Tibial nerve (tissue), 4 donors: ENCODE measurements around the gene SLC25A44. TPM values are rescaled to one million over a fixed set of nuclear protein-coding genes. Genes with fewer than 3 reads are reported as not detected.
A peak's percentile ranks its signal among the peaks of the same experiment; 100 is the strongest.

Experiments used
- DNase-seq, 2 donors: peaks; one replicate each; pipeline ENCODE4 v3.0.0-alpha.2; 2019; ENCODE audit warnings: low spot score in 2 of 2
- H3K27ac ChIP-seq, 4 donors: fragments of 200-600 bp; sonication (generic) in 3 of 4; one replicate each; pipeline ENCODE4 v1.5.1; 2017 to 2019; ENCODE audit warnings: mild to moderate bottlenecking in 1 of 4
- H3K27me3 ChIP-seq, 2 donors: fragments of 200-600 bp; sonication (generic) in 1 of 2; one replicate each; pipeline versions ENCODE4 v1.5.1 to v1.6.0; 2017 to 2019
- H3K36me3 ChIP-seq, 3 donors: fragments of 200-600 bp; sonication (generic); one replicate each; pipeline ENCODE4 v1.5.1; 2018 to 2019
- H3K4me1 ChIP-seq, 4 donors: fragments of 200-600 bp; sonication (generic) in 3 of 4; one replicate each; pipeline ENCODE4 v1.5.1; 2017 to 2019
- H3K4me3 ChIP-seq, 4 donors: fragments of 200-600 bp; sonication (generic) in 3 of 4; one replicate each; pipeline ENCODE4 v1.5.1; 2017 to 2019; ENCODE audit warnings: mild to moderate bottlenecking in 1 of 4, moderate library complexity in 1 of 4
- H3K9me3 ChIP-seq, 4 donors: fragments of 200-600 bp; sonication (generic) in 3 of 4; one replicate each; pipeline ENCODE4 v1.5.1; 2017 to 2019
- CTCF ChIP-seq, 5 experiments: fragments of 200-600 bp in 3 of 5; fragments of 450-650 bp in 2 of 5; sonication (generic) in 3 of 5; IDR thresholded peaks; one replicate each; pipeline ENCODE4 v1.5.1; 2016 to 2019; ENCODE audit warnings: antibody characterized with exemption in 5 of 5, mild to moderate bottlenecking in 3 of 5, moderate library complexity in 2 of 5
- EP300 ChIP-seq, 2 donors: sonication (generic); formaldehyde crosslinking; IDR thresholded peaks; one replicate each; pipeline ENCODE4 v1.6.1; 2017; ENCODE audit warnings: antibody characterized with exemption in 2 of 2, mild to moderate bottlenecking in 1 of 2
- POLR2A ChIP-seq, 2 donors: fragments of 450-650 bp; IDR thresholded peaks; one replicate each; pipeline ENCODE4 v1.6.1; 2017; ENCODE audit warnings: antibody characterized with exemption in 2 of 2, mild to moderate bottlenecking in 2 of 2, moderate library complexity in 2 of 2
- WGBS, 2 donors: methylation state at CpG; one replicate each; pipeline ENCODE4 v1.1.5; 2018; 5-methylcytosine and 5-hydroxymethylcytosine counted together
- small RNA-seq: library from RNA; depleted of rRNA; stranded (forward); fragments of <200 nt; gene quantifications from one replicate; pipeline ENCODE3, GENCODE V24; 2016
- total RNA-seq, 4 donors: library from RNA; depleted of rRNA; stranded (reverse); fragments of >200 nt; gene quantifications; one replicate each; pipeline ENCODE4 v1.1.0, GENCODE V29; 2016

The SLC25A44 gene
- total RNA-seq, 4 donors from 2014 or later = 9.4 to 25.5 (median 13.6) TPM

DNA sequence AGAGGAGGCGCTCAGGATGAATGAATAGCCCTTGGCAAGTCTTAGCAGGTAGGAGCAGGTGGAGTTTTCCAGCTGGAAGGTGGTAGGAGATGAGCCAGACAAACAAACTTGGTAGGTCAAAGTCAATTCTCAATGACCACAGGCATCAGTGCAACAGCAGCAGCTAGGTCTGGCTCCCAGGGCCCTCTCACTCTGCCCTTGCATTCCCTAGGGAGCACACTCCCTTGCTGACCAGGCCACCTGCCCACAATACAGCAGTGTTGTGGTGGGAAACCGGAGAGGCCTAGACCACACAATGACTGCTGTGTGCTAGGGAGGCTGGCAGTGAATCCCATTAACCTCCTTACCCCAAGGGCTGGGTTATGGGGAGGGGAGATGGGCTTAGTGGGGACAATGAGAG lies 67.0 kb downstream of the SLC25A44 start:
- no peak for DNase-seq
- peaks cover 0 to 15% (median 0%) of the 10 kb centered on the region in 4 donors for H3K4me1 ChIP-seq
- TF ChIP-seq CTCF (IDR thresholded peaks at IDR 0.05) (no peak), EP300 (IDR thresholded peaks at IDR 0.05) (no peak), POLR2A (IDR thresholded peaks at IDR 0.05) (no peak)
- H3K27ac ChIP-seq = peak overlapping the region in 2 of 4 donors; percentile 43 to 56
- H3K4me3 ChIP-seq = no peak overlapping the region
- H3K27me3 ChIP-seq = no peaks in the 10 kb centered on the region
- peaks cover 10 to 100% (median 40%) of the 10 kb centered on the region in 3 donors for H3K36me3 ChIP-seq
- no peaks in the 10 kb centered on the region for H3K9me3 ChIP-seq
- 62 to 69% methylated on average over 2 of the region's 2 CpGs for WGBS, 2 donors

Small RNA genes lying within 50 kb of the gene (small RNA-seq; reads per million reads assigned to genes)
- not detected for gene RF00568

Other genes starting within 250 kb of the SLC25A44 start
- 100 to 1,000 TPM; 105 to 195 (median 153) TPM for gene ARHGEF2, start 215.6 kb upstream of the SLC25A44 start, total RNA-seq
- 100 to 1,000 TPM; 172 to 236 (median 212) TPM for gene SSR2, start 173.2 kb upstream of the SLC25A44 start, total RNA-seq
- 10 to 100 TPM; 19.5 to 32.1 (median 22.8) TPM for gene UBQLN4, start 140.3 kb upstream of the SLC25A44 start, total RNA-seq
- 10 to 100 TPM; 32.6 to 51.8 (median 47.8) TPM for gene LAMTOR2, start 139.3 kb upstream of the SLC25A44 start, total RNA-seq
- not detected for gene RAB25, start 132.9 kb upstream of the SLC25A44 start, total RNA-seq
- 1 to 10 TPM in 1 of 4 donors, under 1 TPM in 3; under 0.01 to 1.2 (median 0.43) TPM for gene MEX3A, start 111.6 kb upstream of the SLC25A44 start, total RNA-seq
- 100 to 1,000 TPM; 371 to 501 (median 419) TPM for gene LMNA, start 79.4 kb upstream of the SLC25A44 start, total RNA-seq
- gene SEMA4A, start 40.5 kb upstream of the SLC25A44 start, total RNA-seq = 1 to 10 TPM; 1.8 to 4.6 (median 3.5) TPM
- 10 to 100 TPM; 41.7 to 67.1 (median 49.1) TPM for gene PMF1, start 18.9 kb downstream of the SLC25A44 start, total RNA-seq
- gene BGLAP, start 48.1 kb downstream of the SLC25A44 start, total RNA-seq = 1 to 10 TPM in 3 of 4 donors, not detected in 1; 2.1 to 5.2 (median 2.7) TPM
- gene PAQR6, start 54.0 kb downstream of the SLC25A44 start, total RNA-seq = 10 to 100 TPM; 26.4 to 44.6 (median 31.2) TPM
- gene SMG5, start 88.7 kb downstream of the SLC25A44 start, total RNA-seq = 10 to 100 TPM; 58.0 to 85.8 (median 67.5) TPM
- 1 to 10 TPM; 1.7 to 4.5 (median 3.1) TPM for gene TMEM79, start 90.2 kb downstream of the SLC25A44 start, total RNA-seq
- gene GLMP, start 101.6 kb downstream of the SLC25A44 start, total RNA-seq = 10 to 100 TPM; 30.8 to 45.9 (median 42.1) TPM
- gene VHLL, start 105.2 kb downstream of the SLC25A44 start, total RNA-seq = not detected
- gene CCT3, start 144.2 kb downstream of the SLC25A44 start, total RNA-seq = 100 to 1,000 TPM; 113 to 175 (median 137) TPM
- gene TSACC, start 144.4 kb downstream of the SLC25A44 start, total RNA-seq = not detected
- gene RHBG, start 175.1 kb downstream of the SLC25A44 start, total RNA-seq = not detected